ENCODE data around the gene CDKAL1.
"Not testable (repeated sequence)": the region's sequence is repeated elsewhere in the genome, so short reads cannot be mapped to it uniquely, and the experiment has no call there.

CDKAL1 gene

DNA sequence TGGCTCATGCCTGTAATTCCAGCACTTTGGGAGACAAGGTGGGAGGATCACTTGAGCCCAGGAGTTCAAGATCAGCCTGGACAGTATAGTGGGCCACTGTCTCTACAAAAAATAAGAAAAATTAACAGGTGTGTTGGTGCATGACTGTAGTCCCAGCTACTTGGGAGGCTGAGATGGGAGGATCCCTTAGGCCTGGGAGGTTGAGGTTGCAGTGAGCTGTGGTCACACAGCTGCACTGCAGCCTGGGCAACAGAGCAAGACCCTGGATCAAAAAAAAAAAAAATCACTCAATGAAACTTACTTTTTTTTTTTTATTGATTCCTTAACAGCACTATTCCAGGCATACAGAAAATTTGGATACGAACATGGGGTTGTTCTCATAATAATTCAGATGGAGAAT is 14.0 kb downstream of the CDKAL1 start (continued):
- TF ChIP-seq GLIS3 (CRISPR knock-in tag; IDR thresholded peaks at IDR 0.05) (no peak), ZFP3 (CRISPR knock-in tag; IDR thresholded peaks at IDR 0.05) (no peak), ESRRG (CRISPR knock-in tag; IDR thresholded peaks at IDR 0.05) (no peak), RARB (CRISPR knock-in tag; IDR thresholded peaks at IDR 0.05) (no peak), OSR1 (CRISPR knock-in tag; IDR thresholded peaks at IDR 0.05) (no peak)
- TF ChIP-seq, protein P1, sequence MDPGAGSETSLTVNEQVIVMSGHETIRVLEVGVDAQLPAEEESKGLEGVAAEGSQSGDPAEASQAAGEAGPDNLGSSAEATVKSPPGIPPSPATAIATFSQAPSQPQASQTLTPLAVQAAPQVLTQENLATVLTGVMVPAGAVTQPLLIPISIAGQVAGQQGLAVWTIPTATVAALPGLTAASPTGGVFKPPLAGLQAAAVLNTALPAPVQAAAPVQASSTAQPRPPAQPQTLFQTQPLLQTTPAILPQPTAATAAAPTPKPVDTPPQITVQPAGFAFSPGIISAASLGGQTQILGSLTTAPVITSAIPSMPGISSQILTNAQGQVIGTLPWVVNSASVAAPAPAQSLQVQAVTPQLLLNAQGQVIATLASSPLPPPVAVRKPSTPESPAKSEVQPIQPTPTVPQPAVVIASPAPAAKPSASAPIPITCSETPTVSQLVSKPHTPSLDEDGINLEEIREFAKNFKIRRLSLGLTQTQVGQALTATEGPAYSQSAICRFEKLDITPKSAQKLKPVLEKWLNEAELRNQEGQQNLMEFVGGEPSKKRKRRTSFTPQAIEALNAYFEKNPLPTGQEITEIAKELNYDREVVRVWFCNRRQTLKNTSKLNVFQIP (CRISPR knock-in tag; IDR thresholded peaks at IDR 0.05; ENCODE audit: borderline replicate concordance, low read depth) = no peak

DNA sequence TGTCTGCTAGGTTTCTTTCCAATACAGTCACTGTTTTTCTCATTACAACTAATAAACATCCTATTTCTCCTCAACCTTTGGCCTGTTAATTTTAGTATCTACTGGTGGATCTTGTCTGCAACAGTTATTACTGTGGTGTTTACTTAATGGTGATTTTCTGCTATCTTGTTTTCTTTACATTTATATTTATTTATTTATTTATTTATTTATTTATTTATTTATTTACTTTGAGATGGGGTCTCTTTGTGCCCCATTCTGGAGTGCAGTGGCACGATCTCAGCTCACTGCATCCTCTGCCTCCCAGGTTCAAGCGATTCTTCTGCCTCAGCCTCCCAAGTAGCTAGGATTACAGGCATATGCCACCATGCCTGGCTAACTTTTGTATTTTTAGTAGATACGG is 15.1 kb downstream of the CDKAL1 start:
- ATAC-seq = not testable (repeated sequence)

DNA sequence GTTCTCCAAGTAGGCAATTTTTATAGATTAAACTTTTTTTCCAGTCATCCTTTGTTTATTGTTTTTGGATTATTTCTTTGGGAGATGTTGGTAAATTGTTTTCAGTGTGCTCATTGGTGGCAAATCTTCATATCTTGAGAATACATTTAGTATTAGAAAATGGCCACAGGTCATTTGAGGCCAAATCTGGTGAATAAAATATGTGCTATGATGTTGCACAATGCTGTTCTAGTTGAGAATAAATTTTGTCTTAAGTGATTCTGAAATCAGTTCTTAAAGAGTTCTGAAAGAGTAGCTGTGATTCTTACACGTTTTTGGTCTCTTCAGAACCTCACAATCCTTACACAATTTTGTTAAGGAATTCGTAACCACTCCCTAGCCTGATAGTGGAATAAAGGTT is 20.1 kb downstream of the CDKAL1 start:
- TF ChIP-seq, protein P2, sequence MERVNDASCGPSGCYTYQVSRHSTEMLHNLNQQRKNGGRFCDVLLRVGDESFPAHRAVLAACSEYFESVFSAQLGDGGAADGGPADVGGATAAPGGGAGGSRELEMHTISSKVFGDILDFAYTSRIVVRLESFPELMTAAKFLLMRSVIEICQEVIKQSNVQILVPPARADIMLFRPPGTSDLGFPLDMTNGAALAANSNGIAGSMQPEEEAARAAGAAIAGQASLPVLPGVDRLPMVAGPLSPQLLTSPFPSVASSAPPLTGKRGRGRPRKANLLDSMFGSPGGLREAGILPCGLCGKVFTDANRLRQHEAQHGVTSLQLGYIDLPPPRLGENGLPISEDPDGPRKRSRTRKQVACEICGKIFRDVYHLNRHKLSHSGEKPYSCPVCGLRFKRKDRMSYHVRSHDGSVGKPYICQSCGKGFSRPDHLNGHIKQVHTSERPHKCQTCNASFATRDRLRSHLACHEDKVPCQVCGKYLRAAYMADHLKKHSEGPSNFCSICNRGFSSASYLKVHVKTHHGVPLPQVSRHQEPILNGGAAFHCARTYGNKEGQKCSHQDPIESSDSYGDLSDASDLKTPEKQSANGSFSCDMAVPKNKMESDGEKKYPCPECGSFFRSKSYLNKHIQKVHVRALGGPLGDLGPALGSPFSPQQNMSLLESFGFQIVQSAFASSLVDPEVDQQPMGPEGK (CRISPR knock-in tag; IDR thresholded peaks at IDR 0.05; ENCODE audit: borderline replicate concordance) = no peak
- TF ChIP-seq PPARA (CRISPR knock-in tag; IDR thresholded peaks at IDR 0.05; ENCODE audit: borderline replicate concordance) (no peak), ZC3H10 (CRISPR knock-in tag; IDR thresholded peaks at IDR 0.05) (no peak), ZNF565 (CRISPR knock-in tag; conservative IDR thresholded peaks at IDR 0.05; ENCODE audit: low read depth) (no peak), RARB (CRISPR knock-in tag; IDR thresholded peaks at IDR 0.05) (no peak), ISL1 (CRISPR knock-in tag; IDR thresholded peaks at IDR 0.05) (no peak), ZFP3 (CRISPR knock-in tag; IDR thresholded peaks at IDR 0.05) (no peak), OSR1 (CRISPR knock-in tag; IDR thresholded peaks at IDR 0.05) (no peak), CSDC2 (CRISPR knock-in tag; IDR thresholded peaks at IDR 0.05) (no peak), ESRRG (CRISPR knock-in tag; IDR thresholded peaks at IDR 0.05) (no peak), ZFP30 (CRISPR knock-in tag; IDR thresholded peaks at IDR 0.05) (no peak), BACH2 (CRISPR knock-in tag; IDR thresholded peaks at IDR 0.05; ENCODE audit: borderline replicate concordance) (no peak), TOX (CRISPR knock-in tag; IDR thresholded peaks at IDR 0.05; ENCODE audit: borderline replicate concordance) (no peak), ARNTL (CRISPR knock-in tag; IDR thresholded peaks at IDR 0.05; ENCODE audit: borderline replicate concordance, low read depth) (no peak), SNAI2 (CRISPR knock-in tag; IDR thresholded peaks at IDR 0.05) (no peak), ZNF70 (CRISPR knock-in tag; IDR thresholded peaks at IDR 0.05) (no peak)
- TF ChIP-seq, protein P1 (CRISPR knock-in tag; IDR thresholded peaks at IDR 0.05; ENCODE audit: borderline replicate concordance, low read depth) = no peak
- TF ChIP-seq, protein P3, sequence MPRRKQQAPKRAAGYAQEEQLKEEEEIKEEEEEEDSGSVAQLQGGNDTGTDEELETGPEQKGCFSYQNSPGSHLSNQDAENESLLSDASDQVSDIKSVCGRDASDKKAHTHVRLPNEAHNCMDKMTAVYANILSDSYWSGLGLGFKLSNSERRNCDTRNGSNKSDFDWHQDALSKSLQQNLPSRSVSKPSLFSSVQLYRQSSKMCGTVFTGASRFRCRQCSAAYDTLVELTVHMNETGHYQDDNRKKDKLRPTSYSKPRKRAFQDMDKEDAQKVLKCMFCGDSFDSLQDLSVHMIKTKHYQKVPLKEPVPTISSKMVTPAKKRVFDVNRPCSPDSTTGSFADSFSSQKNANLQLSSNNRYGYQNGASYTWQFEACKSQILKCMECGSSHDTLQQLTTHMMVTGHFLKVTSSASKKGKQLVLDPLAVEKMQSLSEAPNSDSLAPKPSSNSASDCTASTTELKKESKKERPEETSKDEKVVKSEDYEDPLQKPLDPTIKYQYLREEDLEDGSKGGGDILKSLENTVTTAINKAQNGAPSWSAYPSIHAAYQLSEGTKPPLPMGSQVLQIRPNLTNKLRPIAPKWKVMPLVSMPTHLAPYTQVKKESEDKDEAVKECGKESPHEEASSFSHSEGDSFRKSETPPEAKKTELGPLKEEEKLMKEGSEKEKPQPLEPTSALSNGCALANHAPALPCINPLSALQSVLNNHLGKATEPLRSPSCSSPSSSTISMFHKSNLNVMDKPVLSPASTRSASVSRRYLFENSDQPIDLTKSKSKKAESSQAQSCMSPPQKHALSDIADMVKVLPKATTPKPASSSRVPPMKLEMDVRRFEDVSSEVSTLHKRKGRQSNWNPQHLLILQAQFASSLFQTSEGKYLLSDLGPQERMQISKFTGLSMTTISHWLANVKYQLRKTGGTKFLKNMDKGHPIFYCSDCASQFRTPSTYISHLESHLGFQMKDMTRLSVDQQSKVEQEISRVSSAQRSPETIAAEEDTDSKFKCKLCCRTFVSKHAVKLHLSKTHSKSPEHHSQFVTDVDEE (CRISPR knock-in tag; IDR thresholded peaks at IDR 0.05) = no peak
- TF ChIP-seq, protein P4, sequence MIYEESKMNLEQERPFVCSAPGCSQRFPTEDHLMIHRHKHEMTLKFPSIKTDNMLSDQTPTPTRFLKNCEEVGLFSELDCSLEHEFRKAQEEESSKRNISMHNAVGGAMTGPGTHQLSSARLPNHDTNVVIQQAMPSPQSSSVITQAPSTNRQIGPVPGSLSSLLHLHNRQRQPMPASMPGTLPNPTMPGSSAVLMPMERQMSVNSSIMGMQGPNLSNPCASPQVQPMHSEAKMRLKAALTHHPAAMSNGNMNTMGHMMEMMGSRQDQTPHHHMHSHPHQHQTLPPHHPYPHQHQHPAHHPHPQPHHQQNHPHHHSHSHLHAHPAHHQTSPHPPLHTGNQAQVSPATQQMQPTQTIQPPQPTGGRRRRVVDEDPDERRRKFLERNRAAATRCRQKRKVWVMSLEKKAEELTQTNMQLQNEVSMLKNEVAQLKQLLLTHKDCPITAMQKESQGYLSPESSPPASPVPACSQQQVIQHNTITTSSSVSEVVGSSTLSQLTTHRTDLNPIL (CRISPR knock-in tag; IDR thresholded peaks at IDR 0.05; ENCODE audit: low read depth) = no peak
- TF ChIP-seq, protein P5, sequence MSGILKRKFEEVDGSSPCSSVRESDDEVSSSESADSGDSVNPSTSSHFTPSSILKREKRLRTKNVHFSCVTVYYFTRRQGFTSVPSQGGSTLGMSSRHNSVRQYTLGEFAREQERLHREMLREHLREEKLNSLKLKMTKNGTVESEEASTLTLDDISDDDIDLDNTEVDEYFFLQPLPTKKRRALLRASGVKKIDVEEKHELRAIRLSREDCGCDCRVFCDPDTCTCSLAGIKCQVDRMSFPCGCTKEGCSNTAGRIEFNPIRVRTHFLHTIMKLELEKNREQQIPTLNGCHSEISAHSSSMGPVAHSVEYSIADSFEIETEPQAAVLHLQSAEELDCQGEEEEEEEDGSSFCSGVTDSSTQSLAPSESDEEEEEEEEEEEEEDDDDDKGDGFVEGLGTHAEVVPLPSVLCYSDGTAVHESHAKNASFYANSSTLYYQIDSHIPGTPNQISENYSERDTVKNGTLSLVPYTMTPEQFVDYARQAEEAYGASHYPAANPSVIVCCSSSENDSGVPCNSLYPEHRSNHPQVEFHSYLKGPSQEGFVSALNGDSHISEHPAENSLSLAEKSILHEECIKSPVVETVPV (CRISPR knock-in tag; IDR thresholded peaks at IDR 0.05) = no peak
- no peak for ATAC-seq

All from SK-N-SH treated with all-trans-retinoic acid at 6 μM for 48 hours (cell line).